Heart left ventricle (tissue), 16 donors: ENCODE data around the gene MACROH2A2. TPM values are rescaled to one million over a fixed set of nuclear protein-coding genes. Genes with fewer than 3 reads are reported as not detected.

Experiments used
- ATAC-seq, 4 donors: fragments of 200-7000 bp; cut with Tn5 transposase; one replicate each; pipeline ENCODE4 v1.9.1; 2020 to 2022; ENCODE audit warnings: moderate library complexity in 4 of 4, mild to moderate bottlenecking in 3 of 4, moderate number of reproducible peaks in 1 of 4
- DNase-seq, 5 donors: peaks; one replicate each; pipeline ENCODE4 v3.0.0-alpha.2; 2020
- H3K27ac ChIP-seq, 12 donors: fragments of 200-600 bp; sonication (generic) in 4 of 12; one replicate each; pipeline versions ENCODE4 v1.5.0 to v1.8.0; 2016 to 2022; ENCODE audit warnings: mild to moderate bottlenecking in 2 of 12
- H3K27me3 ChIP-seq, 9 donors: fragments of 200-600 bp; sonication (generic) in 2 of 9; one replicate each; pipeline versions ENCODE4 v1.5.1 to v1.8.0; 2016 to 2022; ENCODE audit warnings: mild to moderate bottlenecking in 3 of 9
- H3K36me3 ChIP-seq, 9 donors: fragments of 200-600 bp; sonication (generic) in 2 of 9; one replicate each; pipeline versions ENCODE4 v1.5.0 to v1.8.0; 2018 to 2022; ENCODE audit warnings: mild to moderate bottlenecking in 2 of 9
- H3K4me1 ChIP-seq, 12 donors: fragments of 200-600 bp; sonication (generic) in 4 of 12; one replicate each; pipeline versions ENCODE4 v1.5.0 to v1.8.0; 2016 to 2022; ENCODE audit warnings: mild to moderate bottlenecking in 3 of 12
- H3K4me3 ChIP-seq, 12 donors: fragments of 200-600 bp; sonication (generic) in 4 of 12; one replicate each; pipeline versions ENCODE4 v1.5.0 to v1.8.0; 2017 to 2022; ENCODE audit warnings: mild to moderate bottlenecking in 9 of 12, moderate library complexity in 4 of 12
- H3K9me3 ChIP-seq, 12 donors: fragments of 200-600 bp; sonication (generic) in 4 of 12; one replicate each; pipeline versions ENCODE4 v1.5.0 to v1.8.0; 2016 to 2022; ENCODE audit warnings: mild to moderate bottlenecking in 1 of 12
- CTCF ChIP-seq, 12 donors: fragments of 200-600 bp; sonication (generic) in 4 of 12; IDR thresholded peaks; one replicate each; pipeline versions ENCODE4 v1.5.0 to v1.8.0; 2018 to 2022; ENCODE audit warnings: antibody characterized with exemption in 12 of 12, mild to moderate bottlenecking in 5 of 12
- POLR2A ChIP-seq, 2 donors: fragments of 450-650 bp; IDR thresholded peaks; one replicate each; pipeline ENCODE4 v1.6.1; 2017; ENCODE audit warnings: antibody characterized with exemption in 2 of 2, mild to moderate bottlenecking in 2 of 2, moderate library complexity in 2 of 2
- WGBS, 4 donors: extraction: QIAGEN DNeasy Blood & Tissue Kit in 2 of 4; methylation state at CpG; one replicate each; pipeline versions ENCODE4 v1.1.5 to v1.1.7; 2013 to 2018; 5-methylcytosine and 5-hydroxymethylcytosine counted together
- intact Hi-C, 10 donors: fragments of 100-400 bp; cut with DNase I; formaldehyde crosslinking; loops; one replicate each; pipeline versions ENCODE4 v1.11.1 to v1.14.2; 2022
- polyA plus RNA-seq, 2 donors: library from polyadenylated mRNA; stranded (reverse); fragments of 200-250 nt; gene quantifications; one replicate each; pipeline ENCODE4 v1.2.3, GENCODE V29; 2013
- total RNA-seq, 9 donors: library from RNA; depleted of rRNA in 2 of 9; stranded (reverse); fragments of >200 nt in 2 of 9; fragmentation: NEBNext Ultra II Directional in 3 of 9; extraction: Animal tissue kit (Norgen Biotek cat#: 25700) in 3 of 9; gene quantifications; one replicate each; pipeline versions ENCODE4 v1.1.0 to v1.2.4, GENCODE V29; 2016 to 2023
- donor health status: ischemic (EF 13 %, LVEDD 7.1; RV severe dilation, severe dysfunction).
- donor health status: healthy with polysubstance abuse.
- donor health status: DM: no; HTN: yes; CAD: no.
- donor health status: DM: no; HTN: no; CAD: no.
- donor health status: ischemic (EF 25% LVEDD 6.9; RV normal size, moderate dysfunction).
- donor health status: ischemic (EF 25% LVEDD 5.7; RV mildly dilated, moderate dysfunction).
- donor health status: healthy.
- donor health status: DM: yes; HTN: yes; CAD: no.
- donor health status: ischemic (EF 35%, LVEDD 5.7; RV mildly dilated, moderate dysfunction).
- donor health status: nonischemic (EF 11% LVEDD 7.7; RV severe dilation, severe dysfunction).
- donor health status: DM: yes; HTN: yes; CAD: no.
- donor health status: PGD.
- donor health status: ischemic (EF 29% LVEDD 5.4; RV normal size, mild dysfunction).
- donor health status: nonischemic (EF 23%, LVEDD 6.1; RV moderate dilation, normal function).

The MACROH2A2 gene
- total and polyA plus RNA-seq, 11 donors: 11.8 to 21.3 (median 13.3) TPM

- Histone ChIP-seq H3K4me1 (peaks cover 0 to 4% (median 2%) of the 10 kb centered on the region in 12 donors), H3K27ac (no peak overlapping the region), H3K27me3 (no peaks in the 10 kb centered on the region), H3K9me3 (no peaks in the 10 kb centered on the region), H3K36me3 (peaks cover 0 to 16% (median 6%) of the 10 kb centered on the region in 9 donors), H3K4me3 (no peak overlapping the region)
- ATAC-seq (no peak), DNase-seq (peak in 1 of 5 donors; percentile 11)
- TF ChIP-seq POLR2A (IDR thresholded peaks at IDR 0.05) (no peak), CTCF (IDR thresholded peaks at IDR 0.05) (no peak)
- intact Hi-C loops: no loop called here
- 91 to 96% (median 94%) methylated on average over 13 to 14 of the region's 14 CpGs for WGBS, 4 donors
These were observed 85.6 kb downstream of the MACROH2A2 start for GRCh38 chr10:70137927-70138883.

- TF ChIP-seq CTCF (IDR thresholded peaks at IDR 0.05): no peak
- TF ChIP-seq POLR2A (IDR thresholded peaks at IDR 0.05): no peak
- H3K27ac ChIP-seq: no peak overlapping the region
- no peaks in the 10 kb centered on the region for H3K27me3 ChIP-seq
- 87 to 96% (median 91%) methylated on average over 8 to 11 of the region's 11 CpGs for WGBS, 4 donors
- ATAC-seq (no peak), DNase-seq (no peak)
- no peaks in the 10 kb centered on the region for H3K9me3 ChIP-seq
- intact Hi-C loops: no loop called here
- H3K36me3 ChIP-seq: peaks cover 0 to 16% (median 6%) of the 10 kb centered on the region in 9 donors
- H3K4me1 ChIP-seq: peaks cover 0 to 2% (median 0%) of the 10 kb centered on the region in 12 donors
- no peak overlapping the region for H3K4me3 ChIP-seq
These were observed 86.7 kb downstream of the MACROH2A2 start for GRCh38 chr10:70139151-70139996.

GRCh38 chr10:70139997-70140250, 87.3 kb downstream of the MACROH2A2 start:
- Histone ChIP-seq H3K36me3 (peaks cover 0 to 16% (median 6%) of the 10 kb centered on the region in 9 donors), H3K27me3 (no peaks in the 10 kb centered on the region), H3K9me3 (no peaks in the 10 kb centered on the region), H3K4me1 (peaks cover 0 to 8% (median 4%) of the 10 kb centered on the region in 12 donors), H3K4me3 (no peak overlapping the region), H3K27ac (no peak overlapping the region)
- intact Hi-C loops: no loop called here
- TF ChIP-seq POLR2A (IDR thresholded peaks at IDR 0.05) (no peak), CTCF (IDR thresholded peaks at IDR 0.05) (no peak)
- ATAC-seq (no peak), DNase-seq (no peak)
- WGBS, 4 donors: 78 to 93% (median 88%) methylated on average over 2 to 6 of the region's 6 CpGs

GRCh38 chr10:70140297-70140696, 87.7 kb downstream of the MACROH2A2 start:
- no peak for ATAC-seq
- Histone ChIP-seq H3K36me3 (peaks cover 0 to 16% (median 6%) of the 10 kb centered on the region in 9 donors), H3K27me3 (no peaks in the 10 kb centered on the region), H3K4me3 (no peak overlapping the region), H3K9me3 (no peaks in the 10 kb centered on the region), H3K27ac (no peak overlapping the region), H3K4me1 (peaks cover 0 to 11% (median 8%) of the 10 kb centered on the region in 12 donors)
- WGBS, 4 donors: 71 to 92% (median 87%) methylated on average over 5 of the region's 5 CpGs
- TF ChIP-seq CTCF (IDR thresholded peaks at IDR 0.05) (no peak), POLR2A (IDR thresholded peaks at IDR 0.05) (no peak)
- no peak for DNase-seq
- intact Hi-C loops: no loop called here
